Astrocyte of the cerebellum (primary cell): ENCODE results near the gene NAGLU.
"Not testable (repeated sequence)": the region's sequence is repeated elsewhere in the genome, so short reads cannot be mapped to it uniquely, and the experiment has no call there.

Source experiments
- DNase-seq: peaks from one replicate; pipeline ENCODE4 v3.0.0-alpha.2; 2011; ENCODE audit warnings: low read depth
- H3K4me3 ChIP-seq: 2 replicates; pipeline ENCODE4 v1.5.1; 2011; ENCODE audit warnings: mild to moderate bottlenecking, low read depth, low read length, moderate library complexity
- CTCF ChIP-seq: IDR thresholded peaks from 2 replicates; pipeline ENCODE4 v1.5.1; 2012; ENCODE audit warnings: low read length, low read depth, moderate library complexity, mild to moderate bottlenecking; ENCODE audit errors: missing control alignments
- in situ Hi-C: cut with HindIII; loops from 2 replicates; pipeline ENCODE4 v1.10.0; 2017; ENCODE audit warnings: low sequenced_read_pairs

The NAGLU gene

GRCh38 chr17:42548070-42548837 lies 12.2 kb downstream of the NAGLU start:
- peak overlapping the region; percentile 31 for H3K4me3 ChIP-seq
- peak; percentile 41 for TF ChIP-seq CTCF
- DNase-seq: no peak
- in situ Hi-C loops: no loop called here

- in situ Hi-C loops: no loop called here
- H3K4me3 ChIP-seq: no peak overlapping the region
- TF ChIP-seq CTCF: no peak
- DNase-seq: no peak
Observed at GRCh38 chr17:42548993-42549755, 13.1 kb downstream of the NAGLU start.

- in situ Hi-C loops, DNase-seq: not testable (repeated sequence)
- peak within 1 kb of the TSS; percentile 75 for H3K4me3 ChIP-seq
Observed at GRCh38 chr17:42552736-42553135, 16.7 kb downstream of the NAGLU start, which contains the start of gene HSD17B1. HSD17B1 (plus strand) TSS chr17:42552923; CDS start chr17:42552934, 11 bp downstream.

- in situ Hi-C loops: no loop called here
- TF ChIP-seq CTCF: no peak
- H3K4me3 ChIP-seq: peak overlapping the region; percentile 75
- no peak for DNase-seq
Observed at GRCh38 chr17:42553161-42553818, 17.2 kb downstream of the NAGLU start.

GRCh38 chr17:42553866-42554249 lies 17.8 kb downstream of the NAGLU start:
- no peak for DNase-seq
- TF ChIP-seq CTCF: no peak
- peak overlapping the region; percentile 75 for H3K4me3 ChIP-seq
- in situ Hi-C loops: no loop called here

- peak overlapping the region; percentile 75 for H3K4me3 ChIP-seq
- no peak for DNase-seq
- in situ Hi-C loops: no loop called here
- TF ChIP-seq CTCF: no peak
Observed at GRCh38 chr17:42554250-42555121, 18.4 kb downstream of the NAGLU start.
